ENCODE data around the gene ST3GAL4.
"Not testable (repeated sequence)": the region's sequence is repeated elsewhere in the genome, so short reads cannot be mapped to it uniquely, and the experiment has no call there.

Gene ST3GAL4

DNA sequence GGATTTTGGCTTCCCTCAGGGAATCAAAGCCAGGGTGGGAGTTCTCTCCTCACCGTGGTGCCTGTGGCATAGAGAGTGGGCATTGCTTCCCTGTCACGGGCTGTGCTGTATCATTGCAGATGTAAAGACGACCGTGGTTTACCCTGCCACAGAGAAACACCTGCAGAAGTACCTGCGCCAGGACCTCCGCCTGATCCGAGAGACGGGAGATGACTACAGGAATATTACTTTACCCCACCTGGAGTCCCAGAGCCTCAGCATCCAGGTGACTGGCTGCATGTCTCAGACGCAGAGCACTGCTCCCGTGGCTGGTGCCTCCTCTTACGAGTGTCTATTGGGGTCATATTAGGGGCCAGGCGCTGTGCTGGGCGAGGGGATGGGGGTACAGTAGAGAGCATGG, 24.2 kb upstream of the ST3GAL4 start:
- DNase-seq = no peak

DNA sequence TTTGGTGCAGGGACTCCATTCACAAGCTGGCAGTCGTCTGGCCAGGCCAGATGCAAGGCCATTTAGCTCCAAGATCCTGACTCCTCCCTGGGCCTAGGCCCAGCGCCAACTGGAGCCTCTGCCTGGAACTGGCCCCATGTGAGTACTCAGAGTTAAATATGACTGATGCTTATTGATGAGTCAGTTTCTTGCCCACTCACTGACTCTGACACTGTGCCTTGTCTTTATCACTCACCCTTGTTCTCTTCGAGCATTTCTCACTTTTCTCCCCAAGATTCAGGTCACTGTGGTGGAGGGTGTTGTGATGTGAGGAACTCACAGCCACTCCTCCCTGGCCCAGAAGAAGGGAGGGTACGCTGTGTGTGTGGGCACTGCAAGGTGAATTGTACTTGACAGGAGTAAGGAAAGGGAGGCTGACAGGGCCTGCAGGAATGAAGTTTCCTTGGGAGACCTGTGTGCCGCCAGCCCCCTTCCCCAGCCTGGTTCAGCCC, 23.2 kb upstream of the ST3GAL4 start:
- no peak for DNase-seq

GRCh38 chr11:126333142-126333541, 22.3 kb upstream of the ST3GAL4 start:
- DNase-seq = no peak

GRCh38 chr11:126334659-126335462, 20.6 kb upstream of the ST3GAL4 start:
- DNase-seq = no peak

GRCh38 chr11:126335463-126335760, 20.1 kb upstream of the ST3GAL4 start:
- no peak for DNase-seq

DNA sequence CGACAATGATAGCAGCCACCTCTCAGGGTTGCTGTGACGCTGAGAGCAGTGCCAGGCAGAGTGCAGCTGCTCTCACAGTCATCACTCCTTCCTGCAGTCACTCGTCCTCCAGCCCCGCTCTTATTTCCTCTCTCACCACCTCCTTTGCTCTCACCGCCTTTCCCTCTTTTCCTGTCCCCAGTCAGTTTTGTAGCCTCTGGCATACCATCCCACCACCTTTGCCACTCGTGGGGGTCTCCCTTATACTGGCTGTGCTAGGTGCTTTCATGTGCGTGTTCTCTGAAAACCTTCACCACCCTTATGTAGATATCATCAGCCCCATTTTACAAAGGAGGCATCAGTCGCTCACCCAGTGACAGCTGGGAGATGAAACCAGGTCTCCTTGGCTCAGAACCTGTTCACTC, 19.3 kb upstream of the ST3GAL4 start:
- DNase-seq = no peak

DNA sequence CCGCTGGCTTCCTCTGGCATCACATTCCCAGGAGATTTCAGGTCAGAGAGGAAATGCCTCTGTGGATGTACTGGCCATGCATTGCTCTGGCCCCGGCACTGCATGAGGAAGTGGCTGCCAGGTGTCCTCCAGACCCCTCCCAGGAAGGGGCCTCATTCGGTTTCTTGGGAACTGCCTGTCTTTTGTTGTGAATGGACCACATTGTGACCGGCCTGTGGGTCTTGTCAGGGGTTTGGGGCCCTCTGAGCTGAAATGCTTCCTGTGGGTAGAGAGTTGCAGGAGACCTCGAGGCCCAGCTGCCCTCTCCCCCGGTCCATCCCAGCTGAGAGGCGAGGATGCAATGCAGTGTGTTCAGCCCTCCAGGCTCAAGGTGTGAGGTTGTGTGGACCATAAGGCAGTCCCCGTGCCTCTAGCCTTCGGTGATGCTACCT, 18.8 kb upstream of the ST3GAL4 start:
- DNase-seq = no peak

GRCh38 chr11:126337126-126337473, 18.4 kb upstream of the ST3GAL4 start:
- no peak for DNase-seq

DNA sequence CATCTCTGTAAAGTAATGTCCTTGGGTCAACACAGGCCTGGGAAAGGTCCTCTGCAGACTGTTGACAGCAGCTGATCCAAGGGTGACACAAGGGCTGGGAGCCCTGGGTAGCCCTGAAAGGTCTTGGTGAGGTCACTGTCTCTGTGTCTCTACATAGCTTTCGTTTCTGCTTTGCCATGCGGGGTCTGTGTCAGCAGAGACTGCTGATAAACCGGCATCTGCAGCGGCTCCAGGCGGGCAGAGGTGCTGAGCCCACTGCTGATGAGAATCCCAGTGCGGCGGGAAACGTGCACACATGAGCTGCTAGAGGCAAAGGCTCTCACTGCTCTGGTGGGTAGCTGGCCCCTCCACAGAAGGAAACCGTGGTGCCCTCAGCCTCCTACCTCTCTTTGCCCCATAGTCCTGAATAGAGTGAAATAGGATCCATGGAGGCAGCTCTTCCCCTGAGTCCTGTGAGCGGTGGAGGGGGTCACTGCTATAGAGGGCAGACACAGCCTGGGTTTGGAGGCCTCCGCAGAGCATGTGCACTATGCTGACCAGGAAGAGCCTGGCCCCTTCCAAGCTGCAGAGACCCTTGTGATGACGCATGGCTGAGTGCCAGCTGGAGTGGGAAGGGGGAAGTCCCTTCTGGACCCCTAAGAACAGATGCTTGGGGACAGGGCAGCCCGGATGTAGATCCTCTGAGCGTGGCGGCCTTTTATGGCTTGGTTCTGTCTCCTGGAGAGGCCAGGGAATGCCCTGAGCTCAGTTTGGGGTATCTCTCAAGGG, 17.8 kb upstream of the ST3GAL4 start:
- DNase-seq = no peak

- DNase-seq = no peak
Measured at GRCh38 chr11:126338346-126339055, 17.0 kb upstream of the ST3GAL4 start.

GRCh38 chr11:126339073-126339862, 16.2 kb upstream of the ST3GAL4 start:
- DNase-seq = no peak

DNA sequence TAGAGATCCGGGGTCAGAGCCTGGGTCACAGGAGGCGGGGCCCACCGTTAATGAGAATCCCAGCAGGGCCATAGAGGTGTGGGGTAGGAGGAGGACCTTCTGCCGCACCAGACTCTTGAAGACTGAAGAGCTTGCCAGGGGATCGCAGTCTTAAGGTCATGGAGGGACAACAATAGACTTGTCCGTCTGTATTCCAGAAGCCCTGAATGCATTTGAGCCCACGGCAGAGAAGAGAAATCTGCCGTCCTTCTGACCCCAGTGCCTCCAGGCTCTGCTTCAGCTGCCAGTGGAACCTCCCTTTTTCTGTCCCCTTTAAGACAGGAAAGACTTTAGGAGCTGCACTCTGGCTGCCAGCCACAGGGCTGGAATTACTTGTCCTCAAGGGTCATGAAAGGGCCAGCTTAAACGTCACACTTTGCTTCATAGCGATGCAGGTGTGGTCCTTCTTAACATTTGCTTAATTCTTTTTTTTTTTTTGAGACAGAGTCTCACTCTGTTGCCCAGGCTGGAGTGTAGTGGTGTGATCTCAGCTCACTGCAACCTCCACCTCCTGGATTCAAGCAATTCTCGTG, 15.5 kb upstream of the ST3GAL4 start:
- DNase-seq = no peak

- DNase-seq = no peak
Measured at GRCh38 chr11:126340960-126341606, 14.4 kb upstream of the ST3GAL4 start.

GRCh38 chr11:126341760-126342161, 13.7 kb upstream of the ST3GAL4 start:
- no peak for DNase-seq

DNA sequence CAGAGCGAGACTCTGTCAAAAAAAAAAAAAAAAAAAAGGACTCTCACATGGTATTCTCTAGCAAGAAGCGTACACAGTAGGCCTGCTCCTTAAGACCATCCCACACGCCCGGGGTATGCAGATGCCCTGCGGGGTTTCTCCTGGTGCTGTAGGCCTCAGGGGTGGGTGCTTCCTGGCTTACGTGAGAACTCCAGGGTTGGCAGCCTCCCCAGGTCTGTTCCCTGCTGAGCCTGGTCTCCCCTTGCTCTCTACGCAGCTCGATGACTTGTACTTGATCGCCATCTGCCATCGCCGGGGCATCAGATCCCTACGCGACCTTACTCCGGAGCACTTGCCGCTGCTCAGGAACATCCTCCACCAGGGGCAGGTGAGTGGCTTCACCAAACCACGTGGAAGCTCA, 12.4 kb upstream of the ST3GAL4 start:
- DNase-seq = no peak

- DNase-seq = no peak
Measured at GRCh38 chr11:126344141-126345080, 11.1 kb upstream of the ST3GAL4 start.

DNA sequence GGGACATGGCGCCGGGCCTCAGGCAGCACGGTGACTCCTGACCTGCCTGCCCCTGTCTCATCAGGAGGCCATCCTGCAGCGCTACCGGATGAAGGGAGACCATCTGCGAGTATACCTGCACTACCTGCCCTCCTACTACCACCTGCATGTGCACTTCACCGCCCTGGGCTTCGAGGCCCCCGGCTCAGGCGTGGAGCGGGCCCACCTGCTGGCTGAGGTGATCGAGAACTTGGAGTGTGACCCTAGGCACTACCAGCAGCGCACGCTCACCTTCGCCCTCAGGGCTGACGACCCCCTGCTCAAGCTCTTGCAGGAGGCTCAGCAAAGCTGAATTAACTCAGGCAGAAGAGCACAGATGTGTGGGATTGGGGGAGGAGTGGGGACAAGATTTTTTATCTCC, 10.2 kb upstream of the ST3GAL4 start:
- DNase-seq = no peak

- DNase-seq = no peak
Measured at GRCh38 chr11:126345759-126346585, 9.5 kb upstream of the ST3GAL4 start.

- DNase-seq = no peak
Measured at GRCh38 chr11:126346586-126346940, 8.9 kb upstream of the ST3GAL4 start.

DNA sequence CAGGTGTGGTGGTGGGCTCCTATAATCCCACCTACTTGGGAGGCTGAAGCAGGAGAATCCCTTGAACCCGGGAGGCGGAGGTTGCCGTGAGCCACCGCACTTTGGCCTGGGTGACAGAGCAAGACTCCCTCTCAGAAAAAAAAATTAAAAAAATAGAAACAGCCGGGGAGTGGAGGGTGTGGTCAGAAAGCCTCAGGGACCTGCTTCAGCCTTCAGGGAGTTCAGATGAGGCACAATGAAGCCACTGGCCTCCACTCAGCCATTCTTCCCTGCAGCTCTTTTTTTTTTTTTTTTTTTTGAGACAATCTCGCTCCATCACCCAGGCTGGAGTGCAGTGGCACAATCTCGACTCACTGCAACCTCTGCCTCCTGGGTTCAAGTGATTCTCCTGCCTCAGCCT, 8.5 kb upstream of the ST3GAL4 start:
- DNase-seq = not testable (repeated sequence)
